Epithelial cell of esophagus (primary cell): Measurements from ENCODE around the gene CNTRL.

Experiments used
- DNase-seq: peaks from one replicate; pipeline ENCODE4 v3.0.0; 2010; ENCODE audit warnings: low read depth
- H3K4me3 ChIP-seq: 2 replicates; pipeline ENCODE4 v1.5.1; 2011; ENCODE audit warnings: mild to moderate bottlenecking, low read length, control low read depth
- TF ChIP-seq, protein P1 (sequence below): IDR thresholded peaks from 2 replicates; pipeline ENCODE4 v1.5.1; 2011; ENCODE audit warnings: low read depth, mild to moderate bottlenecking, low read length, control low read depth, inconsistent platforms; ENCODE audit not compliant: insufficient read depth; ENCODE audit errors: missing control alignments

Gene CNTRL

GRCh38 chr9:121198512-121199042, 123.8 kb downstream of the CNTRL start:
- peak overlapping the region; percentile 86 for H3K4me3 ChIP-seq

GRCh38 chr9:121199921-121200320, 125.2 kb downstream of the CNTRL start:
- H3K4me3 ChIP-seq, result peak overlapping the region; percentile 86
- TF ChIP-seq, protein P1, sequence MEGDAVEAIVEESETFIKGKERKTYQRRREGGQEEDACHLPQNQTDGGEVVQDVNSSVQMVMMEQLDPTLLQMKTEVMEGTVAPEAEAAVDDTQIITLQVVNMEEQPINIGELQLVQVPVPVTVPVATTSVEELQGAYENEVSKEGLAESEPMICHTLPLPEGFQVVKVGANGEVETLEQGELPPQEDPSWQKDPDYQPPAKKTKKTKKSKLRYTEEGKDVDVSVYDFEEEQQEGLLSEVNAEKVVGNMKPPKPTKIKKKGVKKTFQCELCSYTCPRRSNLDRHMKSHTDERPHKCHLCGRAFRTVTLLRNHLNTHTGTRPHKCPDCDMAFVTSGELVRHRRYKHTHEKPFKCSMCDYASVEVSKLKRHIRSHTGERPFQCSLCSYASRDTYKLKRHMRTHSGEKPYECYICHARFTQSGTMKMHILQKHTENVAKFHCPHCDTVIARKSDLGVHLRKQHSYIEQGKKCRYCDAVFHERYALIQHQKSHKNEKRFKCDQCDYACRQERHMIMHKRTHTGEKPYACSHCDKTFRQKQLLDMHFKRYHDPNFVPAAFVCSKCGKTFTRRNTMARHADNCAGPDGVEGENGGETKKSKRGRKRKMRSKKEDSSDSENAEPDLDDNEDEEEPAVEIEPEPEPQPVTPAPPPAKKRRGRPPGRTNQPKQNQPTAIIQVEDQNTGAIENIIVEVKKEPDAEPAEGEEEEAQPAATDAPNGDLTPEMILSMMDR, result no peak
- DNase-seq, result no peak

More at GRCh38 chr9:121198512-121199042, 123.8 kb downstream of the CNTRL start:
- TF ChIP-seq, protein P1, result no peak
- DNase-seq, result no peak

DNA sequence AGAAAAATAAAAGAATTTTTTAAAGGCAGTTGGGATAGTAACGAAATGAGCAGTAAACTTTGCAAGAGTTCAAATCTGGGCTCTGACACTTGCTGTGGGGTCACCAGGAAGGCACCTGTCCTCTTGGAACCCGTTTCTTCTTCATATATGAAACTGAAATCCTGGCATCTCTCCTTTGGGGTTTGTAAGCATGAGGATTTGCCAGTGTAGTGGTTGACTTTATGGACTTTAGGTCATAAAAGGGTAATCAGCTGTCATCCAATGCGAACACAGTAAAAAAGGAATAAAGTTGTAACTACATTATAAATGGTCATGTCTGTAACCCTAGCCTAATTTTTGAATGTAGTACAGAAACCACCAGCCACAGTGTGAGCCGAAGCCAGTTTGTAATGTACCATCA, 125.6 kb downstream of the CNTRL start:
- TF ChIP-seq, protein P1, result no peak
- H3K4me3 ChIP-seq, result peak overlapping the region; percentile 86
- no peak for DNase-seq

GRCh38 chr9:121201045-121201737, 126.4 kb downstream of the CNTRL start:
- H3K4me3 ChIP-seq, result peak overlapping the region; percentile 86
- DNase-seq, result peak; percentile 27
- TF ChIP-seq, protein P1, result no peak

- peak within 1 kb of the TSS; percentile 86 for H3K4me3 ChIP-seq
- TF ChIP-seq, protein P1, result peak; percentile 59
Observed at GRCh38 chr9:121201738-121202533, 127.2 kb downstream of the CNTRL start, which contains the start of gene RAB14. Gene RAB14, minus strand, starts transcription at chr9:121201869. Its CDS starts 8,457 bp downstream, at chr9:121193412.

GRCh38 chr9:121204121-121204520, 129.4 kb downstream of the CNTRL start:
- H3K4me3 ChIP-seq, result no peak overlapping the region
- TF ChIP-seq, protein P1, result no peak
- DNase-seq, result no peak

More at GRCh38 chr9:121201738-121202533, 127.2 kb downstream of the CNTRL start, which contains the start of gene RAB14:
- DNase-seq, result peak; percentile 98
